Type B pancreatic cell (in vitro differentiated cells): Measurements from ENCODE around the gene CELSR1. TPM values are rescaled to one million over a fixed set of nuclear protein-coding genes. Genes with fewer than 3 reads are reported as not detected.
A peak's percentile ranks its signal among the peaks of the same experiment; 100 is the strongest.

Source experiments
- DNase-seq: peaks from one replicate; pipeline ENCODE4 v3.0.0; 2021; ENCODE audit warnings: mixed read lengths; ENCODE audit not compliant: unreplicated experiment; ENCODE audit errors: extremely low spot score
- H3K27ac Mint-ChIP-seq: 2 replicates; pipeline ENCODE4 v1.8.0; 2021; ENCODE audit warnings: mild to moderate bottlenecking, mixed read lengths
- H3K27me3 Mint-ChIP-seq: 2 replicates; pipeline ENCODE4 v1.8.0; 2021; ENCODE audit warnings: mixed read lengths
- H3K36me3 Mint-ChIP-seq: 2 replicates; pipeline ENCODE4 v1.8.0; 2021; ENCODE audit warnings: mixed read lengths
- H3K4me1 Mint-ChIP-seq: one replicate; pipeline ENCODE4 v1.8.0; 2021; ENCODE audit warnings: mixed read lengths; ENCODE audit not compliant: unreplicated experiment
- H3K4me3 Mint-ChIP-seq: 2 replicates; pipeline ENCODE4 v1.8.0; 2021; ENCODE audit warnings: mild to moderate bottlenecking, mixed read lengths
- H3K9me3 Mint-ChIP-seq: 2 replicates; pipeline ENCODE4 v1.8.0; 2021; ENCODE audit warnings: mixed read lengths
- CTCF ChIP-seq: fragments of 200-600 bp; sonication (generic); conservative IDR thresholded peaks from 2 replicates; pipeline ENCODE4 v1.5.0; 2021; ENCODE audit warnings: antibody characterized with exemption, mild to moderate bottlenecking
- total RNA-seq: library from RNA; stranded (reverse); gene quantifications from 2 replicates; pipeline ENCODE4 v1.2.1, GENCODE V29; 2021; ENCODE audit warnings: low replicate concordance

CELSR1 gene
- total RNA-seq, 1 donor from 2014 or later: 27.8 TPM

GRCh38 chr22:46339956-46340355 is 197.5 kb downstream of the CELSR1 start:
- no peak overlapping the region for H3K27ac Mint-ChIP-seq
- H3K36me3 Mint-ChIP-seq: peaks cover 20% of the 10 kb centered on the region
- no peaks in the 10 kb centered on the region for H3K9me3 Mint-ChIP-seq
- H3K4me1 Mint-ChIP-seq: peaks cover 12% of the 10 kb centered on the region
- peak overlapping the region; percentile 8 for H3K4me3 Mint-ChIP-seq
- H3K27me3 Mint-ChIP-seq: no peaks in the 10 kb centered on the region
- no peak for DNase-seq
- no peak for TF ChIP-seq CTCF

- TF ChIP-seq CTCF: no peak
- no peak overlapping the region for H3K27ac Mint-ChIP-seq
- no peaks in the 10 kb centered on the region for H3K27me3 Mint-ChIP-seq
- peaks cover 12% of the 10 kb centered on the region for H3K4me1 Mint-ChIP-seq
- no peaks in the 10 kb centered on the region for H3K9me3 Mint-ChIP-seq
- no peak for DNase-seq
- H3K36me3 Mint-ChIP-seq: peaks cover 15% of the 10 kb centered on the region
- no peak overlapping the region for H3K4me3 Mint-ChIP-seq
Observed at GRCh38 chr22:46338636-46339035, 198.8 kb downstream of the CELSR1 start.

- Mint-ChIP-seq H3K4me3 (peak overlapping the region; percentile 6), H3K27me3 (no peaks in the 10 kb centered on the region), H3K9me3 (no peaks in the 10 kb centered on the region), H3K27ac (no peak overlapping the region), H3K4me1 (peaks cover 12% of the 10 kb centered on the region), H3K36me3 (peaks cover 15% of the 10 kb centered on the region)
- TF ChIP-seq CTCF: no peak
- DNase-seq: no peak
Observed at GRCh38 chr22:46337870-46338269, 199.6 kb downstream of the CELSR1 start.

- peaks cover 12% of the 10 kb centered on the region for H3K4me1 Mint-ChIP-seq
- no peaks in the 10 kb centered on the region for H3K27me3 Mint-ChIP-seq
- peaks cover 15% of the 10 kb centered on the region for H3K36me3 Mint-ChIP-seq
- TF ChIP-seq CTCF: no peak
- peak overlapping the region; percentile 93 for H3K4me3 Mint-ChIP-seq
- peak overlapping the region; percentile 79 for H3K27ac Mint-ChIP-seq
- no peaks in the 10 kb centered on the region for H3K9me3 Mint-ChIP-seq
- DNase-seq: no peak
Observed at GRCh38 chr22:46336119-46337078, 201.0 kb downstream of the CELSR1 start.

GRCh38 chr22:46335201-46336118 is 202.0 kb downstream of the CELSR1 start, which contains the start of gene TRMU:
Gene TRMU, plus strand, starts transcription at chr22:46335714. Its CDS starts 51 bp downstream, at chr22:46335765.
- H3K4me3 Mint-ChIP-seq: peak within 1 kb of the TSS; percentile 93
- no peak for TF ChIP-seq CTCF
- peaks cover 15% of the 10 kb centered on the region for H3K36me3 Mint-ChIP-seq
- DNase-seq: peak; percentile 87
- no peaks in the 10 kb centered on the region for H3K9me3 Mint-ChIP-seq
- peaks cover 12% of the 10 kb centered on the region for H3K4me1 Mint-ChIP-seq
- peak within 1 kb of the TSS; percentile 96 for H3K27ac Mint-ChIP-seq
- H3K27me3 Mint-ChIP-seq: no peaks in the 10 kb centered on the region
